Measurements from ENCODE around the gene DOCK2. TPM values are rescaled to one million over a fixed set of nuclear protein-coding genes. Genes with fewer than 3 reads are reported as not detected.

The DOCK2 gene
- total and polyA plus RNA-seq, 3 donors from 2014 or later, result 6.8 to 8.9 (median 7.3) TPM

- no peak for TF ChIP-seq CTCF (IDR thresholded peaks at IDR 0.05)
- no peak for TF ChIP-seq POLR2A (IDR thresholded peaks at IDR 0.05)
- Histone ChIP-seq H3K9me3 (no peaks in the 10 kb centered on the region), H3K27me3 (no peaks in the 10 kb centered on the region), H3K27ac (no peak overlapping the region), H3K4me1 (no peaks in the 10 kb centered on the region), H3K4me3 (no peak overlapping the region), H3K36me3 (ENCODE audit: low read depth, missing control alignments) (no peaks in the 10 kb centered on the region)
- DNase-seq, result no peak
- 91 to 93% methylated on average over 3 of the region's 3 CpGs for WGBS, 2 donors
- intact Hi-C loops (cut with DNase I; ENCODE audit: low total_unique reads), result no loop called here
Observed at GRCh38 chr5:169627551-169627950, 9.5 kb upstream of the DOCK2 start.

- no peaks in the 10 kb centered on the region for H3K27me3 ChIP-seq
- intact Hi-C loops (cut with DNase I; ENCODE audit: low total_unique reads), result no loop called here
- H3K4me1 ChIP-seq, result no peaks in the 10 kb centered on the region
- DNase-seq, result no peak
- no peak overlapping the region for H3K27ac ChIP-seq
- 89 to 93% methylated on average over 2 of the region's 2 CpGs for WGBS, 2 donors
- H3K4me3 ChIP-seq, result no peak overlapping the region
- H3K9me3 ChIP-seq, result no peaks in the 10 kb centered on the region
- TF ChIP-seq CTCF (IDR thresholded peaks at IDR 0.05) (no peak), POLR2A (IDR thresholded peaks at IDR 0.05) (no peak)
- H3K36me3 ChIP-seq (ENCODE audit: low read depth, missing control alignments), result no peaks in the 10 kb centered on the region
Observed at GRCh38 chr5:169628892-169629291, 8.2 kb upstream of the DOCK2 start.

GRCh38 chr5:169629847-169630548 is 7.1 kb upstream of the DOCK2 start:
- no peak overlapping the region for H3K27ac ChIP-seq
- H3K4me1 ChIP-seq, result no peaks in the 10 kb centered on the region
- DNase-seq, result no peak
- intact Hi-C loops (cut with DNase I; ENCODE audit: low total_unique reads), result no loop called here
- TF ChIP-seq CTCF (IDR thresholded peaks at IDR 0.05) (no peak), POLR2A (IDR thresholded peaks at IDR 0.05) (no peak)
- 76 to 85% methylated on average over 6 of the region's 6 CpGs for WGBS, 2 donors
- no peak overlapping the region for H3K4me3 ChIP-seq
- H3K36me3 ChIP-seq (ENCODE audit: low read depth, missing control alignments), result no peaks in the 10 kb centered on the region
- no peaks in the 10 kb centered on the region for H3K9me3 ChIP-seq
- no peaks in the 10 kb centered on the region for H3K27me3 ChIP-seq

- Histone ChIP-seq H3K27ac (no peak overlapping the region), H3K4me1 (no peaks in the 10 kb centered on the region), H3K27me3 (no peaks in the 10 kb centered on the region), H3K9me3 (no peaks in the 10 kb centered on the region), H3K4me3 (no peak overlapping the region), H3K36me3 (ENCODE audit: low read depth, missing control alignments) (no peaks in the 10 kb centered on the region)
- no peak for TF ChIP-seq CTCF (IDR thresholded peaks at IDR 0.05)
- TF ChIP-seq POLR2A (IDR thresholded peaks at IDR 0.05), result no peak
- 86 to 90% methylated on average over 4 of the region's 4 CpGs for WGBS, 2 donors
- intact Hi-C loops (cut with DNase I; ENCODE audit: low total_unique reads), result no loop called here
- no peak for DNase-seq
Observed at GRCh38 chr5:169631360-169631759, 5.7 kb upstream of the DOCK2 start.

GRCh38 chr5:169632946-169633345 is 4.1 kb upstream of the DOCK2 start:
- Histone ChIP-seq H3K4me3 (no peak overlapping the region), H3K4me1 (no peaks in the 10 kb centered on the region), H3K9me3 (no peaks in the 10 kb centered on the region), H3K27ac (no peak overlapping the region), H3K36me3 (ENCODE audit: low read depth, missing control alignments) (no peaks in the 10 kb centered on the region), H3K27me3 (no peaks in the 10 kb centered on the region)
- 87 to 89% methylated on average over 1 of the region's 1 CpG for WGBS, 2 donors
- intact Hi-C loops (cut with DNase I; ENCODE audit: low total_unique reads), result no loop called here
- no peak for DNase-seq
- TF ChIP-seq POLR2A (IDR thresholded peaks at IDR 0.05), result no peak
- TF ChIP-seq CTCF (IDR thresholded peaks at IDR 0.05), result no peak
